Fibroblast of lung (primary cell): ENCODE measurements around the gene PPP1R9B.

Source experiments
- CTCF ChIP-seq, 2 donors: IDR thresholded peaks in 1 of 2; conservative IDR thresholded peaks in 1 of 2; 1 replicate in 1 of 2; 2 replicates in 1 of 2; pipeline ENCODE4 v1.5.1; 2011 to 2012; ENCODE audit warnings: low read length in 2 of 2, control low read depth in 1 of 2, inconsistent platforms in 1 of 2, low read depth in 1 of 2, mild to moderate bottlenecking in 1 of 2
- EZH2 ChIP-seq: IDR thresholded peaks from 2 replicates; pipeline ENCODE4 v1.5.1; 2012; ENCODE audit warnings: low read length, control low read depth, mild to moderate bottlenecking; ENCODE audit errors: missing control alignments

DNA sequence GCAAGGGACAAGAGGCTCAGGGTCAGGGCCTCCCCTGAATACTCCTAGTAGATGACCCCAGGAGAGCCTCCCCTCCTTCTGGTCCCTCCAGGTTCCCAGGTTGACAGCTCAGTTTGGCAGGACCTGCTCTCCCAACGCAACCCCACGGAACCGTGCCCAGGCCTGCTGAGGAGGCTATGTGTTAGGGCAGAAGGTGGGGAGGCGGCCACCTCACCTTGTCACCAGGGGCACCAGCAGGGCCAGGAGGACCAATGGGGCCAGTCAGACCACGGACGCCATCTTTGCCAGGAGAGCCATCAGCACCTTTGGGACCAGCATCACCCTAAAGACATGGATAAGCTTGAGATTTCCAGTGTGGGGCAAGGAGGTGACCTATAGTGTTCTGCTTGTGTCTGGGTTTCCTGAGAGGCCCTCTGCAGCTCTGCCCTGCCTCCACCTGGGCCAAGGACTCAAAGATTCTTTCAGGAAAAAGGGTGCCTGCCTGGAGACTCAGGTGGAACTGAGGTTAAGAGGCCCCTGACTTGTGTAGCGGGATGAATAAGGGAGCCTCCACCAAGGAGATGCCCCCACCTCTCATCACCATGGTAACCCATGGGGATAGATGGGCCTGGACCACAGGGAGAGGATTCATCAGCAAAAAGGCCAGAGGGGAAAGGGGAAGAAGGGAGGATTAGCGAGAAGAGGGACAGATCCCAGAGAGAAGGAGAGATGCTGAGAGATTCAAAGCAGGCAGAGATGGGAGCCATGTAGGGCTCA is 40.3 kb upstream of the PPP1R9B start:
- no peak for TF ChIP-seq CTCF (conservative IDR thresholded peaks at IDR 0.05 in 1 of 2, IDR thresholded peaks at IDR 0.05 in 1 of 2; ENCODE audit: low read depth in 1 of 2, low read length in 2 of 2)
- no peak for TF ChIP-seq EZH2
